ENCODE results near the gene GNAS-AS1.

GNAS-AS1 gene

DNA sequence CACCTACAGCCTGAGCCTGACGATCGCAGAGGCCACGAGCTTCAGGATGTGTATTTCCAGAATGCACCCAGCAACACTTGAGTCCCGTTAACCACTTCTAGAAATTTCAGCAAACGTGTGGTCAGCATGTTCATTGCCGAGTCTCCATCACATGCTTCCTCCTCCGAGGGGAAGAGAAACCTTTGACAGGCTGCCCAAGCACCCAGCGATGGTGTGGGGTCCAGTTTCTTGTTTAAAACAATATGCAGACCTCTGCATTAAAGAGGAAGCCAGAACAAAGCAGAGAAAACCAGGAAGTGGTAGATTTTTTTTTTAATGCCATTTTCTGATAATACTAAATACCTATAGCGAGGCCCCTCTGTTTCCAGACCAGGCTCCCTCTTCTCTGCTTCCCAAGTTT lies 71.9 kb downstream of the GNAS-AS1 start:
- DNase-seq (ENCODE audit: low spot score), result no peak

DNA sequence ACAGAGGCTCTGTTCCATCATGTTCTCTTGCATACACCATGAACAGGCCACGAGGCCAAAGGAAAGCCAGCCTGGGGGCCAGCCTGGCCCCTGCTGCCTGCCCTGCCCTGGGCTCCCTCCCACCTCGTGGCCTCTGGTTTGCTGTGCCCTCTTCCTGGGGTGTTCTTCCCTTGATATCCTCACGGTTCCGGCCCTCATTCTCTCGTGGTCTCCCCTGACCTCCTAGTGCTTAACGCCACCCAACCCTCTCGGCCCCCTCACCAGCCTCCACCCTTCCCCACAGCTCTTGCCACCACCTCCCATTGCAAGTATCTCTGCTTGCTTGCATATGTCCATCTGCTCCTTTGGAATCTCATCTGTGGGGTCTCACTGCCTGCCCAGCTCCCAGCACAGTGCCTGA lies 73.0 kb downstream of the GNAS-AS1 start:
- DNase-seq (ENCODE audit: low spot score), result no peak

DNA sequence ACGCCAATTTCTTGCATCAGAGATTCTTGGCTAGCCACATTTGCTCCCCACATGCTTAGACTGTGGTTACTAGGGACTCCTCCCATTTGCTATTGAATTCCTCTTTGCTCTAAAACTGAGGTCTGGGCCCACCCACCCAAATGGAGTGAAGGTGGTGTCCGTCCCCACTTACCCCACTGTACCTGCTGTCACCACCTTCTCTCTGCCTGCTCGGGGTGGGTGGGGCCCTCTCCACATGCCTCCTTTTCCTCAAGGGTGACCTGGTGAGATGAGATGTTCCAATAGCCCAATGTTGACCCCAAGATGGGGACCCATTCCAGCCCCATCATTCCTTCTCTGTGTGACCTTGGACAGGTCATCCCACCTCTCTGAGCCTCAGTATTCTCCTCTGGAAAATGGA lies 74.6 kb downstream of the GNAS-AS1 start:
- DNase-seq (ENCODE audit: low spot score), result no peak

DNA sequence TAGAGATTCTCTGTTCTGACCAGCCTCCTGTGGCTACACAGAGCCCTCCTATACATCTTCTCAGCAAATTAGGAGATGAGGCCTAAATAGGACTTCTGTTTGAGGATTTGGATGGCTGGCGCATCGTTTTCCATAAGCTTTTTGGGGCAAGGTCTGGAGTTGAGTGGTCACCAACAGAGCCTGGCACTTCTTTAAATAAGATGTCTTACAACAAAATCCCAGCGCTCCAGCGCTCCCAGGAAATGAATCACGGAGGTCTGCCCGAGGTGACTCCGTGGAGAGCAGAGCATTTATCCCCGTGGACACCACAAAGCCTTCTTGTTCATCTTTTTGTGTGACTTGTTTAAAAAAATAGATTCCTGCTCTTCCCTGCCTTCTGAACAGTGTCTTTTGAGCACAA lies 75.3 kb downstream of the GNAS-AS1 start:
- DNase-seq (ENCODE audit: low spot score), result no peak

DNA sequence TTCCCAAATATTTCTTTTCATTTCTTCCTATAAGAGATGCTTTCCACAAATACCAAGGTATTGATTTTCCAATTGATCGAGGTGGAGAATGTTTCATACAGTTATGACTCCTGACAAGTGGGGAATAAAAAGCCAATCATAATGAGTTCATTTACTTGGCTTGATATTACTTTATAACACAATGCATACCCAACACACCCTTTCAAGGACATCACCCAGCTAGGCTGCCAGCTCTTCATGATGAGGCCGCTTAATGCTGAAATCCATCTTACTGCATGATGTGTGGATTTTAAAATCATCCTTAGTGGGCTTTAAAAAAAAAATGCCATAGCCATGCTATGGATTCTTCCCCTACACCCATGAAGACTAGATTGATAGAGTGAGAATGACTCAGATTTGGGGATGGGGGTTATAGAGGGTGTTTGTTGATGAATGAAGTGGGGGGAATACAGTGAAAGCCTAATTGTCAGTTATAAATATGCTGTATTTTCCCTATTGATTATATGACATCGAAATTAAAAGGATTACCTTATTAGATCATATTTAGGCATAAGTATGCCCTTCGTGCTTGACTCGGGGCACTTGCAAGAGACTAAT lies 75.9 kb downstream of the GNAS-AS1 start:
- no peak for DNase-seq (ENCODE audit: low spot score)

DNA sequence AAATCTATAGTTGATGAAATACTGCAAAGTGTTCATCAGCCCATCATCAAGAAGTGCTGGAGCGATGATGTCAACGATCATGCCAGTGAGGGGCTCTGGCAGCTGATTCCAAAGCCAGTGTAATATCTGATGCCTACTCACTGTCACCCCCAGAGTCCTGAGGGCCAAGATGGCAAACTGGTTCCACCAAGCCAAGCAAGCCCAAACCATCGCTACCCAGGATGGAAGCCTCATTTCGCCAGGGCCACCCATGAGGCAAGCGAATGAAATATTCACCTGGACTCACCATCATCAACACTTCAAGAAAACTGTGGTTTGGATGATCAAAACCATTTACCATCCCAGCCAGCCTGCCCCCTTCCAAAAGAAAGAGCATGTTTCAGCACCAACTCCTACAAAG lies 76.5 kb downstream of the GNAS-AS1 start:
- DNase-seq (ENCODE audit: low spot score), result no peak

DNA sequence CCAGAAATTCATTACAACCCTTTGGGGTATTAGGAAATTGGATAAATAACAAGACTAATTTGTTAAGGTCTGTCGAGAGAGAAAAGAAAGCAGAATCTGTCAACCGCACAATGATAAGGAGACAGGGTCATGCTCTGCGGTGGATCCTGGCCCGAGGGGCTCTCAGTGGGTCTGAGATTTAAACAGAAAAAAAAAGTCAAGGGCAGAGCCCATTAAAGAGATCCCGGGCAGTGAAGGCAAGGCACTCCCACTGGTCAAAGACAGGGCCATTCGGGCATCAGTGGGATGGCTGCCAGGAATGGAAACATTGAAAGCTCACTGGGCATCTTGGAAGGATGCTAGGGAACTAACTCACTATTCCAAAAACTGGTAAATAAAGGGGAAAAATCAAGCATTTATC lies 77.9 kb downstream of the GNAS-AS1 start:
- DNase-seq (ENCODE audit: low spot score), result no peak
